ENCODE data around the gene RAX2. TPM values are rescaled to one million over a fixed set of nuclear protein-coding genes. Genes with fewer than 3 reads are reported as not detected.

The RAX2 gene
- total and polyA plus RNA-seq, 2 of the 8 experiments (the other 6 are each of a cell fraction or from before 2014, with no cell fraction given): 0.08 TPM; not detected in 1

GRCh38 chr19:3778104-3778867 is 6.3 kb upstream of the RAX2 start:
- Histone ChIP-seq H3K14ac (ENCODE audit: insufficient read length) (no peak overlapping the region), H3K23me2 (ENCODE audit: low read depth, low read length) (peaks cover 6% of the 10 kb centered on the region; the same call in 1 of the 2 replicates), H2BK12ac (ENCODE audit: low read depth, low read length) (no peak overlapping the region), H4K8ac (ENCODE audit: extremely low read depth, insufficient read depth, low read length) (no peak overlapping the region), H3K27me3 (replicated peaks in 1 of 4; ENCODE audit: control insufficient read depth in 3 of 4, extremely low read depth in 1 of 4, insufficient read depth in 3 of 4, low read length in 3 of 4) (no peaks in the 10 kb centered on the region), H3K36me3 (ENCODE audit: control insufficient read depth in 2 of 4, insufficient read depth in 4 of 4, low read length in 3 of 4) (peaks cover 0 to 14% (median 3%) of the 10 kb centered on the region in 4 experiments; a peak in 2 of 8 replicates), H3K18ac (ENCODE audit: extremely low read depth, low read length) (no peak overlapping the region), H4K5ac (ENCODE audit: insufficient read length, low read depth, low read length) (no peak overlapping the region), H3K4me3 (ENCODE audit: extremely low read depth in 1 of 4, insufficient read depth in 2 of 4, low read depth in 3 of 4, low read length in 4 of 4) (no peak overlapping the region), H3K4me2 (ENCODE audit: insufficient read depth in 1 of 2, low read depth in 2 of 2, low read length in 2 of 2) (no peak overlapping the region), H3K23ac (ENCODE audit: insufficient read length) (no peak overlapping the region), H2BK120ac (replicated peaks; ENCODE audit: low read depth, low read length) (no peak overlapping the region), H2BK5ac (ENCODE audit: low read depth, low read length) (no peak overlapping the region), H2BK15ac (ENCODE audit: low read length) (no peak overlapping the region), H3K9me3 (ENCODE audit: insufficient read depth in 2 of 2, low read depth in 1 of 2, low read length in 1 of 2) (peaks cover 17 to 22% of the 10 kb centered on the region in 2 experiments), H4K91ac (replicated peaks; ENCODE audit: insufficient read length, low read length) (no peak overlapping the region), H3K4ac (replicated peaks; ENCODE audit: insufficient read length, low read depth, low read length) (no peak overlapping the region), H3K56ac (replicated peaks; ENCODE audit: insufficient read length, low read depth, low read length) (no peak overlapping the region), H2AFZ (ENCODE audit: low read length) (no peak overlapping the region), H3K79me1 (ENCODE audit: low read depth, low read length) (no peaks in the 10 kb centered on the region), H3K9ac (replicated peaks in 1 of 4; ENCODE audit: extremely low read depth in 1 of 4, low read depth in 3 of 4, low read length in 3 of 4) (no peak overlapping the region), H3K27ac (ENCODE audit: low read depth, low read length) (no peak overlapping the region), H3K79me2 (ENCODE audit: control insufficient read depth in 1 of 2, insufficient read depth in 2 of 2, low read length in 2 of 2) (no peaks in the 10 kb centered on the region), H4K20me1 (replicated peaks in 1 of 2; ENCODE audit: control insufficient read depth in 1 of 2, insufficient read depth in 2 of 2, low read length in 2 of 2) (peaks cover 0 to 3% of the 10 kb centered on the region in 2 experiments), H2BK20ac (ENCODE audit: low read length) (no peak overlapping the region), H2AK5ac (ENCODE audit: low read depth, low read length) (no peak overlapping the region), H3K4me1 (replicated peaks in 1 of 4; ENCODE audit: control insufficient read depth in 3 of 4, insufficient read depth in 4 of 4, low read length in 3 of 4) (no peaks in the 10 kb centered on the region)
- CTCF ChIA-PET (ENCODE audit: partially characterized antibody): interaction anchor here (2.0 kb wide), 1 partner anchor 44 kb away, joined by 9 read pairs; no protein-coding TSS in a partner anchor
- DNase-seq (ENCODE audit: low read depth in 1 of 2, low spot score in 2 of 2) (no peak), FAIRE-seq (no peak)
- POLR2A ChIA-PET (ENCODE audit: partially characterized antibody): interaction anchor here (1.2 to 2.3 kb wide), 3 partner anchors 9 to 204 kb away, joined by 4 to 7 read pairs (median 5); no protein-coding TSS in a partner anchor
- 96% methylated on average over 29 of the region's 37 CpGs; no CpG with 5 or more reads in 1 of the 2 experiments for WGBS, 2 experiments (ENCODE audit: extremely low coverage in 1 of 2, insufficient coverage in 1 of 2, insufficient read length in 1 of 2, insufficient replicate concordance in 2 of 2, low coverage in 1 of 2, low lambda C conversion rate in 2 of 2, missing lambda C conversion rate in 1 of 2)
- TF ChIP-seq POU5F1 (IDR thresholded peaks at IDR 0.05; ENCODE audit: low read depth, low read length) (no peak), MAX (IDR thresholded peaks at IDR 0.05) (no peak), ZNF274 (IDR thresholded peaks at IDR 0.05; ENCODE audit: borderline replicate concordance, extremely low read depth, low read length) (no peak), ATF3 (IDR thresholded peaks at IDR 0.05; ENCODE audit: insufficient read depth, low read depth, low read length) (no peak), SIRT6 (IDR thresholded peaks at IDR 0.05; ENCODE audit: low read length) (no peak), CTCF (IDR thresholded peaks at IDR 0.05; ENCODE audit: control extremely low read depth in 1 of 3, insufficient read depth in 1 of 3, low read depth in 1 of 3, low read length in 3 of 3) (no peak), FOSL1 (IDR thresholded peaks at IDR 0.05; ENCODE audit: insufficient read depth, low read depth, low read length) (no peak), TCF12 (IDR thresholded peaks at IDR 0.05; ENCODE audit: low read depth, low read length) (no peak)
